WTC11 (cell line): ENCODE measurements around the gene FOXO3. TPM values are rescaled to one million over a fixed set of nuclear protein-coding genes. Genes with fewer than 3 reads are reported as not detected.
A peak's percentile ranks its signal among the peaks of the same experiment; 100 is the strongest.
"Not testable (repeated sequence)": the region's sequence is repeated elsewhere in the genome, so short reads cannot be mapped to it uniquely, and the experiment has no call there.

Source experiments
- ATAC-seq: fragments of 200-7000 bp; cut with Tn5 transposase; 2 replicates; pipeline ENCODE4 v1.10.0; 2021; ENCODE audit warnings: mild to moderate bottlenecking, moderate library complexity
- CTCF ChIA-PET: fragments of 300-600 bp; sonication (Branson Sonifier 250); formaldehyde crosslinking; loops from one replicate; lab custom pipeline; 2021; ENCODE audit warnings: antibody characterized with exemption; lab: Charles Lee
- POLR2A ChIA-PET: fragments of 350-600 bp; sonication (Branson Sonifier 250); formaldehyde crosslinking; loops from one replicate; lab custom pipeline; 2021; ENCODE audit warnings: antibody characterized with exemption; lab: Charles Lee
- DNase-seq: peaks from one replicate; pipeline ENCODE4 v3.0.0; 2021; ENCODE audit warnings: low spot score
- H3K27ac Mint-ChIP-seq: 2 replicates; pipeline ENCODE4 v1.8.0; 2021; ENCODE audit warnings: mixed read lengths
- H3K27me3 Mint-ChIP-seq: 2 replicates; pipeline ENCODE4 v1.8.0; 2021; ENCODE audit warnings: low read depth, mild to moderate bottlenecking, moderate library complexity, mixed read lengths
- H3K36me3 Mint-ChIP-seq: 2 replicates; pipeline ENCODE4 v1.8.0; 2021; ENCODE audit warnings: mixed read lengths
- H3K4me1 Mint-ChIP-seq: 2 replicates; pipeline ENCODE4 v1.8.0; 2022; ENCODE audit warnings: mixed read lengths
- H3K4me3 Mint-ChIP-seq: 2 replicates; pipeline ENCODE4 v1.8.0; 2021; ENCODE audit warnings: mild to moderate bottlenecking, moderate library complexity, mixed read lengths
- H3K9me3 Mint-ChIP-seq: 2 replicates; pipeline ENCODE4 v1.8.0; 2021; ENCODE audit warnings: mixed read lengths
- ATF2 ChIP-seq: sonication (generic); formaldehyde crosslinking; IDR thresholded peaks from 2 replicates; pipeline ENCODE4 v1.8.1; 2022; ENCODE audit warnings: low read depth, missing genetic modification reagents, borderline replicate concordance
- ELF4 ChIP-seq: sonication (generic); formaldehyde crosslinking; IDR thresholded peaks from 2 replicates; pipeline ENCODE4 v1.8.1; 2022; ENCODE audit warnings: low read depth, mild to moderate bottlenecking, moderate library complexity, missing genetic modification reagents
- EMX1 ChIP-seq: fragments of 250-450 bp; sonication (Bioruptor Pico); IDR thresholded peaks from 2 replicates; pipeline ENCODE4 v1.8.0; 2021; ENCODE audit warnings: mild to moderate bottlenecking
- ESRRA ChIP-seq: sonication (generic); formaldehyde crosslinking; IDR thresholded peaks from 2 replicates; pipeline ENCODE4 v1.8.1; 2022; ENCODE audit warnings: mild to moderate bottlenecking, missing genetic modification reagents, borderline replicate concordance
- GABPB1 ChIP-seq: sonication (generic); formaldehyde crosslinking; IDR thresholded peaks from 2 replicates; pipeline ENCODE4 v1.8.1; 2023; ENCODE audit warnings: mild to moderate bottlenecking, missing genetic modification reagents
- JAZF1 ChIP-seq: fragments of 250-450 bp; sonication (Bioruptor Pico); IDR thresholded peaks from 2 replicates; pipeline ENCODE4 v1.9.0; 2021; ENCODE audit warnings: moderate library complexity, mild to moderate bottlenecking, inconsistent platforms
- KAT7 ChIP-seq: sonication (generic); formaldehyde crosslinking; IDR thresholded peaks from 2 replicates; pipeline ENCODE4 v1.8.1; 2023; ENCODE audit warnings: missing genetic modification reagents, mild to moderate bottlenecking, borderline replicate concordance
- PRRX2 ChIP-seq: fragments of 250-450 bp; sonication (Bioruptor Pico); IDR thresholded peaks from 2 replicates; pipeline ENCODE4 v1.8.0; 2021; ENCODE audit warnings: mild to moderate bottlenecking
- RORB ChIP-seq: fragments of 250-450 bp; sonication (Bioruptor Pico); IDR thresholded peaks from 2 replicates; pipeline ENCODE4 v1.9.0; 2021; ENCODE audit warnings: mild to moderate bottlenecking
- SMAD3 ChIP-seq: sonication (generic); formaldehyde crosslinking; IDR thresholded peaks from 2 replicates; pipeline ENCODE4 v1.8.0; 2022; ENCODE audit warnings: missing genetic modification reagents, mild to moderate bottlenecking, borderline replicate concordance
- ZNF423 ChIP-seq: fragments of 250-450 bp; sonication (Bioruptor Pico); IDR thresholded peaks from 2 replicates; pipeline ENCODE4 v2.1.2; 2022; ENCODE audit warnings: mild to moderate bottlenecking, moderate library complexity
- total RNA-seq: library from RNA; stranded (reverse); gene quantifications from 3 replicates; pipeline ENCODE4 v1.2.3, GENCODE V29; 2021
- TF ChIP-seq, protein P1 (sequence below): sonication (generic); formaldehyde crosslinking; IDR thresholded peaks from 2 replicates; pipeline ENCODE4 v1.8.0; 2022; ENCODE audit warnings: missing genetic modification reagents
- TF ChIP-seq, protein P2 (sequence below): sonication (generic); formaldehyde crosslinking; IDR thresholded peaks from 2 replicates; pipeline ENCODE4 v1.8.1; 2022; ENCODE audit warnings: missing genetic modification reagents, borderline replicate concordance

FOXO3 gene
- total RNA-seq, 1 experiment from 2014 or later = 15.6 TPM

DNA sequence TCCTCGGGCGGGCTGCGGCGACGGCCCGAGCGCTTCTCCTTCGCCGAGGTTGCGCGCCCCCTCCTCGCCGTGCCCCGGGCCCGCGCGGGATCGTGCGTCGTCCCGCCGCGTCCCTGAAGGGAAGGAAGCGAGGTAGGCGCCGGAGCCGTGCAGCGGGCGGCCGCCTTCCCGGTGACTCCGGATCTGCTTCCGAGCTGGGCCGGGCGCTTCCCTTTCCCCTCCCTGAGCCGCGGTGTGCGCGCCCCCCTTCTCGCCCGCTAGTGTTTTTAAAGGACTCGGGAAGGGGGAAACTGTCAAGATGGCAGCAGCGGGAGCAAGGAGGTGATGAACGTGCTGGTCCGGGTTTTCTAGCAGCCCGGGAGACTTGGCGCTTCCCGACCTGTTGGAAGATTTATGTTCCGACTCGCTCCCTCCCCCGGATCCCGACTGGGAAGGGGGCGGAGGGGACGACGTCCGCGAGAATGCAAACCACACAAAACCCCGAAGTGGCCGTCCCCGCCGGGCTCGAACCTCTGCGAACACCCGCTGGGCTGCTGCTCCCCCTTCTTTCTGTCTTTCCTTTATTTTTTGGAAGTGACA is 744 bp upstream of the FOXO3 start (continued):
- TF ChIP-seq, protein P1, sequence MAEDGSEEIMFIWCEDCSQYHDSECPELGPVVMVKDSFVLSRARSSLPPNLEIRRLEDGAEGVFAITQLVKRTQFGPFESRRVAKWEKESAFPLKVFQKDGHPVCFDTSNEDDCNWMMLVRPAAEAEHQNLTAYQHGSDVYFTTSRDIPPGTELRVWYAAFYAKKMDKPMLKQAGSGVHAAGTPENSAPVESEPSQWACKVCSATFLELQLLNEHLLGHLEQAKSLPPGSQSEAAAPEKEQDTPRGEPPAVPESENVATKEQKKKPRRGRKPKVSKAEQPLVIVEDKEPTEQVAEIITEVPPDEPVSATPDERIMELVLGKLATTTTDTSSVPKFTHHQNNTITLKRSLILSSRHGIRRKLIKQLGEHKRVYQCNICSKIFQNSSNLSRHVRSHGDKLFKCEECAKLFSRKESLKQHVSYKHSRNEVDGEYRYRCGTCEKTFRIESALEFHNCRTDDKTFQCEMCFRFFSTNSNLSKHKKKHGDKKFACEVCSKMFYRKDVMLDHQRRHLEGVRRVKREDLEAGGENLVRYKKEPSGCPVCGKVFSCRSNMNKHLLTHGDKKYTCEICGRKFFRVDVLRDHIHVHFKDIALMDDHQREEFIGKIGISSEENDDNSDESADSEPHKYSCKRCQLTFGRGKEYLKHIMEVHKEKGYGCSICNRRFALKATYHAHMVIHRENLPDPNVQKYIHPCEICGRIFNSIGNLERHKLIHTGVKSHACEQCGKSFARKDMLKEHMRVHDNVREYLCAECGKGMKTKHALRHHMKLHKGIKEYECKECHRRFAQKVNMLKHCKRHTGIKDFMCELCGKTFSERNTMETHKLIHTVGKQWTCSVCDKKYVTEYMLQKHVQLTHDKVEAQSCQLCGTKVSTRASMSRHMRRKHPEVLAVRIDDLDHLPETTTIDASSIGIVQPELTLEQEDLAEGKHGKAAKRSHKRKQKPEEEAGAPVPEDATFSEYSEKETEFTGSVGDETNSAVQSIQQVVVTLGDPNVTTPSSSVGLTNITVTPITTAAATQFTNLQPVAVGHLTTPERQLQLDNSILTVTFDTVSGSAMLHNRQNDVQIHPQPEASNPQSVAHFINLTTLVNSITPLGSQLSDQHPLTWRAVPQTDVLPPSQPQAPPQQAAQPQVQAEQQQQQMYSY (CRISPR knock-in tag) = peak; percentile 96
- TF ChIP-seq ESRRA (CRISPR knock-in tag) = peak; percentile 34; the same call in 1 of the 2 replicates
- no peak for TF ChIP-seq PRRX2
- no peak for TF ChIP-seq ELF4 (CRISPR knock-in tag)
- no peak for TF ChIP-seq RORB (CRISPR knock-in tag)
- TF ChIP-seq SMAD3 (CRISPR knock-in tag) = no peak
- TF ChIP-seq ZNF423 = no peak
- TF ChIP-seq, protein P2, sequence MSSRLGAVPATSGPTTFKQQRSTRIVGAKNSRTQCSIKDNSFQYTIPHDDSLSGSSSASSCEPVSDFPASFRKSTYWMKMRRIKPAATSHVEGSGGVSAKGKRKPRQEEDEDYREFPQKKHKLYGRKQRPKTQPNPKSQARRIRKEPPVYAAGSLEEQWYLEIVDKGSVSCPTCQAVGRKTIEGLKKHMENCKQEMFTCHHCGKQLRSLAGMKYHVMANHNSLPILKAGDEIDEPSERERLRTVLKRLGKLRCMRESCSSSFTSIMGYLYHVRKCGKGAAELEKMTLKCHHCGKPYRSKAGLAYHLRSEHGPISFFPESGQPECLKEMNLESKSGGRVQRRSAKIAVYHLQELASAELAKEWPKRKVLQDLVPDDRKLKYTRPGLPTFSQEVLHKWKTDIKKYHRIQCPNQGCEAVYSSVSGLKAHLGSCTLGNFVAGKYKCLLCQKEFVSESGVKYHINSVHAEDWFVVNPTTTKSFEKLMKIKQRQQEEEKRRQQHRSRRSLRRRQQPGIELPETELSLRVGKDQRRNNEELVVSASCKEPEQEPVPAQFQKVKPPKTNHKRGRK (CRISPR knock-in tag) = no peak
- TF ChIP-seq KAT7 (CRISPR knock-in tag) = peak; percentile 85; the same call in 1 of the 2 replicates
- no peak for TF ChIP-seq JAZF1
- TF ChIP-seq GABPB1 (CRISPR knock-in tag) = peak; percentile 13; the same call in 1 of the 2 replicates
- TF ChIP-seq, all 79 proteins: peak for 7

- DNase-seq = not testable (repeated sequence)
Measured at GRCh38 chr6:108561309-108561647, 561 bp downstream of the FOXO3 start.

DNA sequence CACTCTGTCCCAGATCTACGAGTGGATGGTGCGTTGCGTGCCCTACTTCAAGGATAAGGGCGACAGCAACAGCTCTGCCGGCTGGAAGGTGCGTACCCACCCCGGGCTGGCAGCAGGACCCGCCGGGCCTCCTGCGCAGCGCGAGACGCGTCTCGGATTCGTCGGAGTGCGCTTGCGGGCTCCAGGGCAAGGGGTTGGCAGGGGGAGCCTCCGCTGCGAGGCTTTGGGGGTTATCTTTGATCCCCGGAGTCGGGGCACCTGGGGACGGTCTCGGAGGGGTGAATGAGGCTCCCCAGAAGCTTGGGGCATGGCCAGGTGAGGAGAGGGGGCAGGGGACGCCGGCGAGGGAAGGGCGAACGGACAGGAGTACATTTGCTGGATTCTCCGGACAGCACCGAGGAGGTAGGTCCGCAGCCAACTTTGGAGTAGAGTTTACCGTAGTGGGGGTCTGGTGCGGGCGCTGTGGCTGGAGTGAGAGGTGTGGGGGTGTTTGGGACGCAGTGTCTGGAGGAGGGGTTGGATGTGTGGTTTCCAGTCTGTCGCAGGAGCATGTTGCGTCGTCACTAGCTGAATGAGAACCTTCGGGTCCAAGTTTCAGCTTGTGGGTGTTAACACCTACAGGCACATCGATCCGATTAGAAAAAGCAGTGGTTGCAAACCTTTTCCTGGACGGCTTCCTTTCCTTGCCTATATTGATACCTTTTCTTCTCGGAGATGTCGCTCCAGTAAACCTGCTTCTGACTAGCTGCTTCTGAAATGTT is 1.2 kb downstream of the FOXO3 start:
- H3K27me3 Mint-ChIP-seq = peaks cover 30% of the 10 kb centered on the region
- TF ChIP-seq ELF4 (CRISPR knock-in tag) (no peak), EMX1 (CRISPR knock-in tag) (no peak), ATF2 (no peak)
- DNase-seq = peak; percentile 38
- H3K27ac Mint-ChIP-seq = peak overlapping the region; percentile 84
- H3K4me3 Mint-ChIP-seq = peak overlapping the region; percentile 85
- peaks cover 43% of the 10 kb centered on the region for H3K4me1 Mint-ChIP-seq
- H3K36me3 Mint-ChIP-seq = no peaks in the 10 kb centered on the region
- no peak for ATAC-seq
- H3K9me3 Mint-ChIP-seq = no peaks in the 10 kb centered on the region
- POLR2A ChIA-PET = interaction anchor here (0.5 to 1.6 kb wide), 7 partner anchors 9 to 532 kb away, joined by 3 to 5 read pairs (median 3); partner anchors contain the start of gene SESN1
- CTCF ChIA-PET = interaction anchor here (1.2 to 2.6 kb wide), 2 partner anchors 92 to 277 kb away, joined by 3 to 9 read pairs; no protein-coding TSS in a partner anchor

More at GRCh38 chr6:108561309-108561647, 561 bp downstream of the FOXO3 start:
- not testable (repeated sequence) for H3K9me3 Mint-ChIP-seq, H3K36me3 Mint-ChIP-seq, H3K27ac Mint-ChIP-seq, ATAC-seq
- ChIA-PET POLR2A (interaction anchor here (0.7 kb wide), 1 partner anchor 533 kb away, joined by 3 read pairs; no protein-coding TSS in a partner anchor), CTCF (interaction anchor here (2.6 kb wide), 1 partner anchor 277 kb away, joined by 9 read pairs; no protein-coding TSS in a partner anchor)
- Mint-ChIP-seq H3K4me3 (peak overlapping the region; percentile 85), H3K4me1 (peaks cover 44% of the 10 kb centered on the region), H3K27me3 (peaks cover 36% of the 10 kb centered on the region)
